Panc1 (cell line): Measurements from ENCODE around the gene SERPINE2. TPM values are rescaled to one million over a fixed set of nuclear protein-coding genes. Genes with fewer than 3 reads are reported as not detected.

ENCODE experiments used
- ATAC-seq: fragments of 200-7000 bp; cut with Tn5 transposase; 2 replicates; pipeline ENCODE4 v1.9.1; 2020; ENCODE audit warnings: mild to moderate bottlenecking, moderate library complexity
- BruUV-seq: library from RNA; stranded (reverse); fragments of 400-500 nt; replicated peaks from 2 replicates; lab custom pipeline; 2021; lab: Mats Ljungman, UMichigan
- CTCF ChIA-PET: fragments of 300-600 bp; sonication (Branson Sonifier 250); formaldehyde crosslinking; loops from one replicate; lab custom pipeline; 2022; ENCODE audit warnings: antibody characterized with exemption; lab: Charles Lee
- POLR2A ChIA-PET: fragments of 300-600 bp; sonication (Branson Sonifier 250); formaldehyde crosslinking; loops from one replicate; lab custom pipeline; 2022; ENCODE audit warnings: antibody characterized with exemption; lab: Charles Lee
- DNase-seq: peaks from one replicate; pipeline ENCODE4 v3.0.0-alpha.2; 2010; ENCODE audit warnings: low read depth, low spot score
- H3K27ac ChIP-seq: 2 replicates; pipeline ENCODE4 v1.5.1; 2011; ENCODE audit warnings: mild to moderate bottlenecking, low read length, inconsistent platforms
- H3K27me3 ChIP-seq: fragments of 200-500 bp; sonication (Bioruptor generic); 2 replicates; pipeline ENCODE4 v1.6.0; 2014; ENCODE audit warnings: low read length, inconsistent platforms; ENCODE audit not compliant: control insufficient read depth, insufficient read depth
- H3K36me3 ChIP-seq: fragments of 200-500 bp; sonication (Bioruptor generic); 2 replicates; pipeline ENCODE4 v1.5.1; 2014; ENCODE audit warnings: inconsistent platforms, mild to moderate bottlenecking, low read length, moderate library complexity; ENCODE audit not compliant: control insufficient read depth, insufficient read depth
- H3K4me1 ChIP-seq: 2 replicates; pipeline ENCODE4 v1.5.1; 2011; ENCODE audit warnings: inconsistent platforms, mild to moderate bottlenecking, low read length, moderate library complexity; ENCODE audit not compliant: control insufficient read depth, insufficient read depth
- H3K4me3 ChIP-seq, 2 experiments: 2 replicates each; pipeline ENCODE4 v1.5.1; 2011 to 2012; ENCODE audit warnings: low read depth in 2 of 2, low read length in 2 of 2, mild to moderate bottlenecking in 2 of 2, inconsistent platforms in 1 of 2, moderate library complexity in 1 of 2
- H3K9me3 ChIP-seq: fragments of 200-500 bp; sonication (Bioruptor generic); 2 replicates; pipeline ENCODE4 v1.5.1; 2014; ENCODE audit warnings: low read depth, mild to moderate bottlenecking, inconsistent platforms, low read length, moderate library complexity; ENCODE audit not compliant: control insufficient read depth, insufficient read depth
- CTCF ChIP-seq: fragments of 450-650 bp; IDR thresholded peaks from 2 replicates; pipeline ENCODE4 v1.5.1; 2017; ENCODE audit warnings: mild to moderate bottlenecking
- POLR2AphosphoS5 ChIP-seq: IDR thresholded peaks from 2 replicates; pipeline ENCODE4 v1.6.1; 2012; ENCODE audit warnings: mild to moderate bottlenecking, low read depth, low read length, moderate library complexity
- REST ChIP-seq, 2 experiments: IDR thresholded peaks; 2 replicates each; pipeline ENCODE4 v1.6.1; 2011 to 2012; ENCODE audit warnings: low read depth in 2 of 2, control low read depth in 1 of 2, low read length in 1 of 2, mild to moderate bottlenecking in 1 of 2, moderate library complexity in 1 of 2; ENCODE audit not compliant: insufficient read depth in 1 of 2
- SIN3A ChIP-seq: IDR thresholded peaks from 2 replicates; pipeline ENCODE4 v1.6.1; 2012; ENCODE audit warnings: low read depth, mild to moderate bottlenecking, low read length, moderate library complexity, borderline replicate concordance; ENCODE audit not compliant: insufficient read depth
- TCF7L2 ChIP-seq: IDR thresholded peaks from 2 replicates; pipeline ENCODE4 v1.6.1; 2011; ENCODE audit warnings: mild to moderate bottlenecking, low read depth, low read length, inconsistent platforms
- in situ Hi-C: cut with HindIII; loops from 2 replicates; pipeline ENCODE4 v1.10.0; 2016; ENCODE audit warnings: low sequenced_read_pairs, low pct_unique_long_range_greater_than_20kb
- intact Hi-C: fragments of 100-400 bp; cut with micrococcal nuclease; formaldehyde crosslinking; loops from one replicate; pipeline ENCODE4 v1.10.0; 2022; ENCODE audit not compliant: unreplicated experiment
- total RNA-seq: library from RNA; stranded (reverse); gene quantifications from one replicate; pipeline ENCODE4 v1.2.1, GENCODE V29; 2021; ENCODE audit not compliant: unreplicated experiment

The SERPINE2 gene
- total RNA-seq, 1 experiment from 2014 or later, result 3.1 TPM

- ChIA-PET POLR2A (no interaction called here), CTCF (interaction anchor here (1.6 to 3.5 kb wide), 2 partner anchors 24 to 290 kb away, joined by 8 to 43 read pairs; no protein-coding TSS in a partner anchor)
- Histone ChIP-seq H3K9me3 (no peaks in the 10 kb centered on the region), H3K27ac (no peak overlapping the region), H3K4me1 (no peaks in the 10 kb centered on the region), H3K4me3 (no peak overlapping the region), H3K36me3 (no peaks in the 10 kb centered on the region), H3K27me3 (no peaks in the 10 kb centered on the region)
- no TSS peak for BruUV-seq
- in situ Hi-C loops (no loop called here), intact Hi-C loops (loop anchor here (1.0 kb wide), 1 partner anchor 291 kb away; no protein-coding TSS in a partner anchor)
- peak; percentile 73 for DNase-seq
- TF ChIP-seq SIN3A (no peak), CTCF (peak; percentile 84)
- ATAC-seq, result peak; percentile 83
These were observed 45.4 kb downstream of the SERPINE2 start for GRCh38 chr2:223993634-223994232.

GRCh38 chr2:223991611-223992010 is 47.5 kb downstream of the SERPINE2 start:
- BruUV-seq, result no TSS peak
- ATAC-seq, result no peak

More at GRCh38 chr2:223991611-223992010, 47.5 kb downstream of the SERPINE2 start:
- no peaks in the 10 kb centered on the region for H3K9me3 ChIP-seq
- in situ Hi-C loops (no loop called here), intact Hi-C loops (no loop called here)
- no peak overlapping the region for H3K27ac ChIP-seq
- ChIA-PET POLR2A (no interaction called here), CTCF (interaction anchor here (3.5 kb wide), 1 partner anchor 292 kb away, joined by 43 read pairs; no protein-coding TSS in a partner anchor)
- H3K36me3 ChIP-seq, result no peaks in the 10 kb centered on the region
- peaks cover 7% of the 10 kb centered on the region; the same call in 1 of the 2 replicates for H3K27me3 ChIP-seq
- DNase-seq, result no peak
- TF ChIP-seq POLR2AphosphoS5, result no peak
- TF ChIP-seq REST (IDR thresholded peaks at IDR 0.05; ENCODE audit: insufficient read depth in 1 of 2, low read depth in 2 of 2, low read length in 1 of 2), result no peak
- TF ChIP-seq SIN3A, result no peak
- no peak for TF ChIP-seq TCF7L2
- no peak for TF ChIP-seq CTCF
- no peaks in the 10 kb centered on the region for H3K4me1 ChIP-seq
- H3K4me3 ChIP-seq, result no peak overlapping the region
